Vagina (tissue), 2 donors: ENCODE data around the gene MTNR1A.

ENCODE experiments used
- POLR2AphosphoS5 ChIP-seq, 2 donors: sonication (generic); formaldehyde crosslinking; IDR thresholded peaks; one replicate each; pipeline ENCODE4 v1.9.0; 2017; ENCODE audit warnings: antibody characterized with exemption in 2 of 2, mild to moderate bottlenecking in 2 of 2, low read depth in 1 of 2; ENCODE audit not compliant: insufficient read depth in 1 of 2
- TF ChIP-seq, protein P1 (sequence below), 3 experiments: fragments of 450-650 bp in 2 of 3; fragments of 200-600 bp in 1 of 3; sonication (generic) in 1 of 3; IDR thresholded peaks; one replicate each; pipeline ENCODE4 v1.5.1; 2017 to 2019; ENCODE audit warnings: antibody characterized with exemption in 3 of 3, mild to moderate bottlenecking in 2 of 3, moderate library complexity in 2 of 3

GRCh38 chr4:186598686-186599085 is 43.3 kb upstream of the MTNR1A start:
- TF ChIP-seq, protein P1, sequence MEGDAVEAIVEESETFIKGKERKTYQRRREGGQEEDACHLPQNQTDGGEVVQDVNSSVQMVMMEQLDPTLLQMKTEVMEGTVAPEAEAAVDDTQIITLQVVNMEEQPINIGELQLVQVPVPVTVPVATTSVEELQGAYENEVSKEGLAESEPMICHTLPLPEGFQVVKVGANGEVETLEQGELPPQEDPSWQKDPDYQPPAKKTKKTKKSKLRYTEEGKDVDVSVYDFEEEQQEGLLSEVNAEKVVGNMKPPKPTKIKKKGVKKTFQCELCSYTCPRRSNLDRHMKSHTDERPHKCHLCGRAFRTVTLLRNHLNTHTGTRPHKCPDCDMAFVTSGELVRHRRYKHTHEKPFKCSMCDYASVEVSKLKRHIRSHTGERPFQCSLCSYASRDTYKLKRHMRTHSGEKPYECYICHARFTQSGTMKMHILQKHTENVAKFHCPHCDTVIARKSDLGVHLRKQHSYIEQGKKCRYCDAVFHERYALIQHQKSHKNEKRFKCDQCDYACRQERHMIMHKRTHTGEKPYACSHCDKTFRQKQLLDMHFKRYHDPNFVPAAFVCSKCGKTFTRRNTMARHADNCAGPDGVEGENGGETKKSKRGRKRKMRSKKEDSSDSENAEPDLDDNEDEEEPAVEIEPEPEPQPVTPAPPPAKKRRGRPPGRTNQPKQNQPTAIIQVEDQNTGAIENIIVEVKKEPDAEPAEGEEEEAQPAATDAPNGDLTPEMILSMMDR (IDR thresholded peaks at IDR 0.05) = no peak
- TF ChIP-seq POLR2AphosphoS5 (IDR thresholded peaks at IDR 0.05; ENCODE audit: insufficient read depth in 1 of 2, low read depth in 1 of 2) = no peak
